Hepatocyte (in vitro differentiated cells): ENCODE results near the gene INTS2. TPM values are rescaled to one million over a fixed set of nuclear protein-coding genes. Genes with fewer than 3 reads are reported as not detected.
"Not testable (repeated sequence)": the region's sequence is repeated elsewhere in the genome, so short reads cannot be mapped to it uniquely, and the experiment has no call there.

Experiments
- DNase-seq: peaks from one replicate; pipeline ENCODE4 v3.0.0-alpha.2; 2016; ENCODE audit warnings: low spot score
- H2AFZ ChIP-seq: fragments of 200-600 bp; sonication (generic); 2 replicates; pipeline ENCODE4 v1.6.0; 2016; ENCODE audit warnings: antibody characterized with exemption, mild to moderate bottlenecking
- H3K27ac ChIP-seq: fragments of 200-600 bp; sonication (generic); 2 replicates; pipeline ENCODE4 v1.5.1; 2016; ENCODE audit warnings: mild to moderate bottlenecking
- H3K27me3 ChIP-seq: fragments of 200-600 bp; sonication (generic); 2 replicates; pipeline ENCODE4 v1.6.1; 2016
- H3K36me3 ChIP-seq: fragments of 200-600 bp; sonication (generic); replicated peaks from 2 replicates; pipeline ENCODE4 v1.5.1; 2016; ENCODE audit warnings: low read depth; ENCODE audit not compliant: insufficient read depth
- H3K4me1 ChIP-seq: fragments of 200-600 bp; sonication (generic); 2 replicates; pipeline ENCODE4 v1.5.1; 2016; ENCODE audit warnings: mild to moderate bottlenecking, moderate library complexity; ENCODE audit not compliant: insufficient read depth
- H3K4me2 ChIP-seq: fragments of 200-600 bp; sonication (generic); 2 replicates; pipeline ENCODE4 v1.6.0; 2016
- H3K4me3 ChIP-seq: fragments of 200-600 bp; sonication (generic); 2 replicates; pipeline ENCODE4 v1.5.1; 2016; ENCODE audit warnings: mild to moderate bottlenecking
- H3K79me2 ChIP-seq: fragments of 200-600 bp; sonication (generic); 2 replicates; pipeline ENCODE4 v1.6.0; 2017; ENCODE audit warnings: mild to moderate bottlenecking
- H3K9me2 ChIP-seq: fragments of 200-600 bp; sonication (generic); replicated peaks from 2 replicates; pipeline ENCODE4 v1.6.0; 2017; ENCODE audit warnings: mild to moderate bottlenecking; ENCODE audit not compliant: insufficient read depth
- H3K9me3 ChIP-seq: fragments of 200-600 bp; sonication (generic); 2 replicates; pipeline ENCODE4 v1.5.1; 2016; ENCODE audit warnings: low read depth, mild to moderate bottlenecking
- H4K20me1 ChIP-seq: fragments of 200-600 bp; sonication (generic); 2 replicates; pipeline ENCODE4 v1.6.0; 2016; ENCODE audit warnings: mild to moderate bottlenecking; ENCODE audit not compliant: insufficient read depth, poor library complexity, severe bottlenecking
- CTCF ChIP-seq: fragments of 200-600 bp; sonication (generic); IDR thresholded peaks from 2 replicates; pipeline ENCODE4 v1.5.1; 2016; ENCODE audit warnings: antibody characterized with exemption, mild to moderate bottlenecking; ENCODE audit not compliant: poor library complexity
- EZH2 ChIP-seq: fragments of 200-600 bp; sonication (generic); IDR thresholded peaks from 2 replicates; pipeline ENCODE4 v1.6.1; 2016; ENCODE audit warnings: antibody characterized with exemption, mild to moderate bottlenecking, borderline replicate concordance
- EZH2phosphoT487 ChIP-seq: fragments of 200-600 bp; sonication (generic); IDR thresholded peaks from one replicate; pipeline ENCODE4 v1.6.1; 2018; ENCODE audit warnings: antibody characterized with exemption, mild to moderate bottlenecking, low read depth, moderate library complexity; ENCODE audit not compliant: unreplicated experiment, severe bottlenecking
- WGBS: methylation state at CpG from one replicate; pipeline ENCODE4 v1.1.6; 2016; ENCODE audit warnings: low lambda C conversion rate; ENCODE audit errors: missing lambda C conversion rate; 5-methylcytosine and 5-hydroxymethylcytosine counted together
- polyA plus RNA-seq: library from polyadenylated mRNA; unstranded; fragments of >200 nt; fragmentation: Nextera tagmentation; extraction: Ambion mirVana; gene quantifications from 2 replicates; pipeline ENCODE4 v1.2.1, GENCODE V29; 2016
- total RNA-seq: library from RNA; depleted of rRNA; stranded (reverse); fragments of >200 nt; gene quantifications from 2 replicates; pipeline ENCODE4 v1.2.3, GENCODE V29; 2014

INTS2 gene
- total and polyA plus RNA-seq, 2 experiments from 2014 or later: 2.6 to 10.9 TPM

DNA sequence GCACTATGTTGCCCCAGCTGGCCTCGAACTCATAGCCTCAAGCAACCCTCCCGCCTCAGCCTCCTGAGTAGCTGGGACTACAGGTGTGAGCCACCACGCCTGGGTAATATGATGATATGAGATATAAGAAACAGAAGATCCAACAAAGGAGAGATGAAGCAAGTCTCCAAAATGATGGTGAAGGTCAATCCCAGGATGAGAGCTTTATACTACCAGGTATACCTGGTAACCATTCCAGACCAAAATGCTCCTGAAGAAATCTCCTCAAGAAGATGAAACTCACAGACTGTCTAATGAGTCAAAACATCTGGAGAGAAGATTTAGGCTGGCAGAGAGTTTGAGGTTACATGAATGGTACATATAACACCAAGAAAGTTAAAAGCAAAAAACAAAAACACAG is 24.5 kb downstream of the INTS2 start:
- no peaks in the 10 kb centered on the region for H3K27me3 ChIP-seq
- no peaks in the 10 kb centered on the region for H3K9me3 ChIP-seq
- 92% methylated on average over 3 of the region's 3 CpGs for WGBS
- TF ChIP-seq EZH2: no peak
- TF ChIP-seq CTCF: no peak
- no peak for TF ChIP-seq EZH2phosphoT487
- no peak for DNase-seq
- no peak overlapping the region for H3K4me3 ChIP-seq
- H3K36me3 ChIP-seq: no peaks in the 10 kb centered on the region
- no peak overlapping the region for H3K4me2 ChIP-seq
- no peak overlapping the region for H3K27ac ChIP-seq
- no peaks in the 10 kb centered on the region for H4K20me1 ChIP-seq
- H3K79me2 ChIP-seq: no peaks in the 10 kb centered on the region
- H2AFZ ChIP-seq: no peak overlapping the region
- H3K9me2 ChIP-seq: no peaks in the 10 kb centered on the region
- H3K4me1 ChIP-seq: no peaks in the 10 kb centered on the region

DNA sequence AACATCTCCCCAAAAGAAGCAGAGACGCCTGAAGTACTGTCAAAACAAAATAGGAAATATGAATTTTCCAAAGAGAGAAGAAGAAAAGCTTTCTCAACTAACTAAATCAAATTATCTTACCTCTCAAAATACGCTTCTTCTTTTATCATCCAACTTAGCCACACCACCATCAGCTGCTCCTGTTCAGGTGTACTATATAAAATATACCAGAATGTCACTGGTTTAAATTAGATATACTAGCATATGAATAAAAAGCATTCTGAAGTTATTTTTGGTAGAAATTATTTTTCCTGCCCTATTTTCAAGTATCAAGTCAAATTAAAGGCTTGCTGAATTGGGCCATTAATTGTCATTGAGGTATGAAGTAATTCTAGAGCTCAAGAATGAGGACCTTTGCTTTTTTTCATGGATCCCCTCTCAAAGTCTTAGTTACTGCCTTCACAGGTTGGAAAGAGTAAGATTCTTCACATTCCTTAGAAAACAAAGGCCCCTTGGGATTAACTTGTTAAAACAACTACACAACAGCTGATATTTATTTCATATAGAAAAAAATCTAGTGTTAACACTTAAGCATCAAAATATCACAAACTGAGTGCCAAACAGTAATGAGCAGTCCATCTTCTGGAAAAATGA is 30.1 kb downstream of the INTS2 start:
- Histone ChIP-seq H2AFZ (no peak overlapping the region), H3K4me3 (no peak overlapping the region), H3K27me3 (no peaks in the 10 kb centered on the region), H3K36me3 (no peaks in the 10 kb centered on the region), H3K79me2 (no peaks in the 10 kb centered on the region), H3K9me3 (no peaks in the 10 kb centered on the region), H3K4me2 (no peak overlapping the region), H3K9me2 (no peaks in the 10 kb centered on the region), H3K27ac (no peak overlapping the region), H4K20me1 (no peaks in the 10 kb centered on the region), H3K4me1 (no peaks in the 10 kb centered on the region)
- no peak for TF ChIP-seq EZH2
- DNase-seq: no peak
- 95% methylated on average over 2 of the region's 2 CpGs for WGBS

- Histone ChIP-seq H3K4me1 (no peaks in the 10 kb centered on the region), H4K20me1 (no peaks in the 10 kb centered on the region), H3K36me3 (no peaks in the 10 kb centered on the region), H3K4me2 (no peak overlapping the region), H3K9me3 (no peaks in the 10 kb centered on the region), H3K27me3 (no peaks in the 10 kb centered on the region), H2AFZ (no peak overlapping the region), H3K27ac (no peak overlapping the region), H3K9me2 (no peaks in the 10 kb centered on the region), H3K4me3 (no peak overlapping the region), H3K79me2 (no peaks in the 10 kb centered on the region)
- TF ChIP-seq EZH2 (no peak), CTCF (no peak), EZH2phosphoT487 (no peak)
- no peak for DNase-seq
- WGBS: 73% methylated on average over 2 of the region's 2 CpGs
These were observed 32.4 kb downstream of the INTS2 start for GRCh38 chr17:61895391-61895790.

DNA sequence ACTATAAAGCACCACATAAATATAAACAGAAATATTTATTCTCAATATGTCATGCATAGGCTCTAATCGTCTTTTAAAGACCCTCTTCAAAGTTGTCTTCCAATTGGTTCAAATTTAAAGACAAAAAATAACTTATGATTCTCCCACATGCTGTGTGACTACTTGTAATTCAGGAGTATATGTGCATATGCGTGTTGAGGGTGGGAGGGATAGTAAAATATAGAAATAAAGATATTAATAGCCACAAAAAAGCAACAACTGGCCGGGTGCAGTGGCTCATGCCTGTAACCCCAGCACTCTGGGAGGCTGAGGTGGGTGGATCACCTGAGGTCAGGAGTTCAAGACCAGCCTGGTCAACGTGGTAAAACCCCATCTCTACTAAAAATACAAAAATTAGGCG is 33.5 kb downstream of the INTS2 start:
- not testable (repeated sequence) for H3K4me2 ChIP-seq, H3K27me3 ChIP-seq, H3K36me3 ChIP-seq, H3K4me1 ChIP-seq, H4K20me1 ChIP-seq, H3K9me3 ChIP-seq, H3K9me2 ChIP-seq, H3K4me3 ChIP-seq, H3K27ac ChIP-seq, H3K79me2 ChIP-seq, H2AFZ ChIP-seq, DNase-seq
- 94% methylated on average over 5 of the region's 5 CpGs for WGBS

- not testable (repeated sequence) for H3K79me2 ChIP-seq, H3K4me2 ChIP-seq, H3K36me3 ChIP-seq, H2AFZ ChIP-seq, H3K4me3 ChIP-seq, H3K27ac ChIP-seq, H3K9me2 ChIP-seq, H4K20me1 ChIP-seq, DNase-seq, H3K4me1 ChIP-seq, H3K9me3 ChIP-seq, H3K27me3 ChIP-seq
- 100% methylated on average over 6 of the region's 6 CpGs for WGBS
These were observed 40.0 kb downstream of the INTS2 start for GRCh38 chr17:61887733-61888132.

GRCh38 chr17:61885865-61886264 is 41.9 kb downstream of the INTS2 start:
- H4K20me1 ChIP-seq, H3K4me3 ChIP-seq, H3K79me2 ChIP-seq, H3K36me3 ChIP-seq, H3K4me2 ChIP-seq, H3K27ac ChIP-seq, H3K9me2 ChIP-seq, H3K9me3 ChIP-seq, H3K4me1 ChIP-seq, H3K27me3 ChIP-seq, DNase-seq, H2AFZ ChIP-seq: not testable (repeated sequence)
- 97% methylated on average over 8 of the region's 8 CpGs for WGBS
